HG02852 (cell line): ENCODE results near the gene SENP6.
"Not testable (repeated sequence)": the region's sequence is repeated elsewhere in the genome, so short reads cannot be mapped to it uniquely, and the experiment has no call there.

Experiments used
- ATAC-seq: cut with Tn5 transposase; IDR thresholded peaks from one replicate; pipeline ENCODE4 v1.9.1; 2021; ENCODE audit warnings: mild to moderate bottlenecking, moderate library complexity; ENCODE audit not compliant: unreplicated experiment

Gene SENP6

GRCh38 chr6:75642311-75642710 is 40.6 kb downstream of the SENP6 start:
- no peak for ATAC-seq

GRCh38 chr6:75643173-75643572 is 41.5 kb downstream of the SENP6 start:
- ATAC-seq = no peak

- ATAC-seq = no peak
Measured at GRCh38 chr6:75656479-75656878, 54.8 kb downstream of the SENP6 start.

- ATAC-seq = no peak
Measured at GRCh38 chr6:75657327-75657726, 55.6 kb downstream of the SENP6 start.

GRCh38 chr6:75666592-75666991 is 64.9 kb downstream of the SENP6 start:
- no peak for ATAC-seq

GRCh38 chr6:75673884-75674283 is 72.2 kb downstream of the SENP6 start:
- no peak for ATAC-seq

GRCh38 chr6:75676377-75676776 is 74.7 kb downstream of the SENP6 start:
- ATAC-seq = no peak

GRCh38 chr6:75682548-75682947 is 80.9 kb downstream of the SENP6 start:
- ATAC-seq = not testable (repeated sequence)

- ATAC-seq = not testable (repeated sequence)
Measured at GRCh38 chr6:75683005-75683404, 81.3 kb downstream of the SENP6 start.

- not testable (repeated sequence) for ATAC-seq
Measured at GRCh38 chr6:75687535-75687934, 85.9 kb downstream of the SENP6 start.

- ATAC-seq = not testable (repeated sequence)
Measured at GRCh38 chr6:75687937-75688336, 86.3 kb downstream of the SENP6 start.

- ATAC-seq = no peak
Measured at GRCh38 chr6:75689576-75689975, 87.9 kb downstream of the SENP6 start.

GRCh38 chr6:75691012-75691411 is 89.3 kb downstream of the SENP6 start:
- ATAC-seq = no peak

- ATAC-seq = no peak
Measured at GRCh38 chr6:75693534-75693933, 91.9 kb downstream of the SENP6 start.

- no peak for ATAC-seq
Measured at GRCh38 chr6:75694406-75694805, 92.7 kb downstream of the SENP6 start.

GRCh38 chr6:75708334-75708733 is 106.7 kb downstream of the SENP6 start:
- not testable (repeated sequence) for ATAC-seq

GRCh38 chr6:75711173-75711572 is 109.5 kb downstream of the SENP6 start:
- ATAC-seq = no peak

GRCh38 chr6:75719133-75719532 is 117.5 kb downstream of the SENP6 start:
- no peak for ATAC-seq

- ATAC-seq = no peak
Measured at GRCh38 chr6:75723382-75723781, 121.7 kb downstream of the SENP6 start.

- no peak for ATAC-seq
Measured at GRCh38 chr6:75727206-75727605, 125.5 kb downstream of the SENP6 start.

GRCh38 chr6:75731029-75731428 is 129.3 kb downstream of the SENP6 start:
- not testable (repeated sequence) for ATAC-seq

GRCh38 chr6:75735491-75736186 is 134.0 kb downstream of the SENP6 start:
- peak; percentile 68 for ATAC-seq

- no peak for ATAC-seq
Measured at GRCh38 chr6:75743971-75744370, 142.3 kb downstream of the SENP6 start.
